Measurements from ENCODE around the gene ASPDH.

DNA sequence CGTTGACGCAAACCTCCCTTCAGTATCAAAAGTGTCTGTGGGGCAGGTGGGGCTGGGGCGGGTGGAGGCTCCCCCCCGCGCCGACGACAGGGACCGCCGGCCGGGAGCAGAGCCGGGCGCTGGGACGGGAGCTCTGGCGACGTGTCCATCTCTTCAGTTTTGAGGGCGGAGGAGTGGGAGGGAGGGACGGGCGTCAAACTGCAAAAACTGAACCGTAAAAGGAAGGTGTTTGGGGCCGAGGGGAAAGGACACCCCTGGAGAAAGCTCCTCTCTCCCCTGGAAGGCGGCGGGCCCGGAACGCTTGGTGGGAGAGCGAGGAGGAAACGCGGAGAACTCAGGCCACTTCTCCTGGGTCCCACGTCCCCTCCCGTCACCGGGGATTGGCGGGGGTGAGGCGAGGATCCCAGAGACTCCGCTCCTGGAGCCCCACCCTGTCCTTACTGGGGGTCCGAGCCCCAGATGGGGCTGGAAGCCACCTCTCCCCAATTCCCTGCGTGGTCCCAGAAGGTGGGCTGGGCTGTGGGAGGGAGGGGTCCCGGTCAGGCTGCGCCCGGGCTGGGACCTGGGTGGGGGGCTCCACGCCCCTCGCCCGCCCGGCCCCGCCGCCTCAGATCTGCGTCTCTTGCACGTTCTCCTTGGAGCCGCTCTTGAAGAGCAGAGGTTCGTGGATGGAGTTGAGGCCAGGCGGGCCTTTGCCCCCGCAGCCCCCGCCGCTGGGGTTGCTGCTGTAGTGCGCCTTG is 3.4 kb upstream of the ASPDH start:
- TF ChIP-seq, protein P1, sequence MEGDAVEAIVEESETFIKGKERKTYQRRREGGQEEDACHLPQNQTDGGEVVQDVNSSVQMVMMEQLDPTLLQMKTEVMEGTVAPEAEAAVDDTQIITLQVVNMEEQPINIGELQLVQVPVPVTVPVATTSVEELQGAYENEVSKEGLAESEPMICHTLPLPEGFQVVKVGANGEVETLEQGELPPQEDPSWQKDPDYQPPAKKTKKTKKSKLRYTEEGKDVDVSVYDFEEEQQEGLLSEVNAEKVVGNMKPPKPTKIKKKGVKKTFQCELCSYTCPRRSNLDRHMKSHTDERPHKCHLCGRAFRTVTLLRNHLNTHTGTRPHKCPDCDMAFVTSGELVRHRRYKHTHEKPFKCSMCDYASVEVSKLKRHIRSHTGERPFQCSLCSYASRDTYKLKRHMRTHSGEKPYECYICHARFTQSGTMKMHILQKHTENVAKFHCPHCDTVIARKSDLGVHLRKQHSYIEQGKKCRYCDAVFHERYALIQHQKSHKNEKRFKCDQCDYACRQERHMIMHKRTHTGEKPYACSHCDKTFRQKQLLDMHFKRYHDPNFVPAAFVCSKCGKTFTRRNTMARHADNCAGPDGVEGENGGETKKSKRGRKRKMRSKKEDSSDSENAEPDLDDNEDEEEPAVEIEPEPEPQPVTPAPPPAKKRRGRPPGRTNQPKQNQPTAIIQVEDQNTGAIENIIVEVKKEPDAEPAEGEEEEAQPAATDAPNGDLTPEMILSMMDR (IDR thresholded peaks at IDR 0.05; ENCODE audit: low read depth, low read length), result no peak
- TF ChIP-seq EZH2phosphoT487 (IDR thresholded peaks at IDR 0.05; ENCODE audit: low read depth), result no peak

Measured in OCI-LY3 (cell line).